Fibroblast of lung (primary cell): Measurements from ENCODE around the gene CYP26B1.

Experiments
- EZH2 ChIP-seq: IDR thresholded peaks from 2 replicates; pipeline ENCODE4 v1.5.1; 2012; ENCODE audit warnings: low read length, control low read depth, mild to moderate bottlenecking; ENCODE audit errors: missing control alignments
- TF ChIP-seq, protein P1 (sequence below), 2 donors: IDR thresholded peaks in 1 of 2; conservative IDR thresholded peaks in 1 of 2; 1 replicate in 1 of 2; 2 replicates in 1 of 2; pipeline ENCODE4 v1.5.1; 2011 to 2012; ENCODE audit warnings: low read length in 2 of 2, control low read depth in 1 of 2, inconsistent platforms in 1 of 2, low read depth in 1 of 2, mild to moderate bottlenecking in 1 of 2

DNA sequence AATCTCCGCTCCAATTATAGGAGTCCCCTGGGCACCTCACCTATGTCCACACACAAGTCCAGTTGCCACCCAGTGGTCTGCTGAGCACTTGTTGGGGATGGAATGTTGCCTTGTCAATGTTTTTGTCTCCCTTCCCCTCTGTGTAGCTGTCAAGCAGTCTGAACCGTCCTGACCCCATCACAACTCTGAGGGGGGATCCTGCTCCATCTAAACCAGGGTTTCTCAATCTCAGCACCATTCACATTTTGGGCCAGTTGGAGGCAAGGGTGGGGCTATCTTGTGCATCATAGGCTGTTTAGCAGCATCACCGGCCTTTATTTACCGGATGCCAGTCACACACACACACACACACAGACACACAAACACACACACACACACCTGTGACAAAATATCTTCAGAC, 53.0 kb downstream of the CYP26B1 start:
- TF ChIP-seq, protein P1, sequence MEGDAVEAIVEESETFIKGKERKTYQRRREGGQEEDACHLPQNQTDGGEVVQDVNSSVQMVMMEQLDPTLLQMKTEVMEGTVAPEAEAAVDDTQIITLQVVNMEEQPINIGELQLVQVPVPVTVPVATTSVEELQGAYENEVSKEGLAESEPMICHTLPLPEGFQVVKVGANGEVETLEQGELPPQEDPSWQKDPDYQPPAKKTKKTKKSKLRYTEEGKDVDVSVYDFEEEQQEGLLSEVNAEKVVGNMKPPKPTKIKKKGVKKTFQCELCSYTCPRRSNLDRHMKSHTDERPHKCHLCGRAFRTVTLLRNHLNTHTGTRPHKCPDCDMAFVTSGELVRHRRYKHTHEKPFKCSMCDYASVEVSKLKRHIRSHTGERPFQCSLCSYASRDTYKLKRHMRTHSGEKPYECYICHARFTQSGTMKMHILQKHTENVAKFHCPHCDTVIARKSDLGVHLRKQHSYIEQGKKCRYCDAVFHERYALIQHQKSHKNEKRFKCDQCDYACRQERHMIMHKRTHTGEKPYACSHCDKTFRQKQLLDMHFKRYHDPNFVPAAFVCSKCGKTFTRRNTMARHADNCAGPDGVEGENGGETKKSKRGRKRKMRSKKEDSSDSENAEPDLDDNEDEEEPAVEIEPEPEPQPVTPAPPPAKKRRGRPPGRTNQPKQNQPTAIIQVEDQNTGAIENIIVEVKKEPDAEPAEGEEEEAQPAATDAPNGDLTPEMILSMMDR (conservative IDR thresholded peaks at IDR 0.05 in 1 of 2, IDR thresholded peaks at IDR 0.05 in 1 of 2; ENCODE audit: low read depth in 1 of 2, low read length in 2 of 2) = no peak
- TF ChIP-seq EZH2 = no peak
